Activated T-cell treated with anti-CD3 and anti-CD28 coated beads for 24 hours (primary cell): ENCODE results near the gene RPL29.
"Not testable (repeated sequence)": the region's sequence is repeated elsewhere in the genome, so short reads cannot be mapped to it uniquely, and the experiment has no call there.

Experiments used
- DNase-seq: peaks from one replicate; pipeline ENCODE4 v3.0.0-alpha.2; 2020; ENCODE audit warnings: low read depth

Gene RPL29

GRCh38 chr3:52005571-52005986 lies 9.9 kb upstream of the RPL29 start:
- no peak for DNase-seq

- DNase-seq = no peak
Measured at GRCh38 chr3:52004906-52005395, 9.3 kb upstream of the RPL29 start.

GRCh38 chr3:52004163-52004787 lies 8.6 kb upstream of the RPL29 start:
- DNase-seq = no peak

- no peak for DNase-seq
Measured at GRCh38 chr3:52002748-52003147, 7.1 kb upstream of the RPL29 start.

GRCh38 chr3:52001443-52001974 lies 5.8 kb upstream of the RPL29 start:
- peak; percentile 78 for DNase-seq

- DNase-seq = no peak
Measured at GRCh38 chr3:51999846-52000245, 4.2 kb upstream of the RPL29 start.

GRCh38 chr3:51998774-51999173 lies 3.1 kb upstream of the RPL29 start:
- DNase-seq = no peak

- no peak for DNase-seq
Measured at GRCh38 chr3:51997935-51998596, 2.4 kb upstream of the RPL29 start.

- no peak for DNase-seq
Measured at GRCh38 chr3:51997172-51997571, 1.5 kb upstream of the RPL29 start.

GRCh38 chr3:51994530-51994929 lies 1.2 kb downstream of the RPL29 start:
- DNase-seq = no peak

GRCh38 chr3:51993657-51994056 lies 2.0 kb downstream of the RPL29 start:
- not testable (repeated sequence) for DNase-seq

- no peak for DNase-seq
Measured at GRCh38 chr3:51992017-51992682, 3.5 kb downstream of the RPL29 start.

GRCh38 chr3:51990501-51990971 lies 5.2 kb downstream of the RPL29 start:
- not testable (repeated sequence) for DNase-seq

GRCh38 chr3:51988286-51989146 lies 7.2 kb downstream of the RPL29 start:
- DNase-seq = no peak

- no peak for DNase-seq
Measured at GRCh38 chr3:51987568-51987967, 8.1 kb downstream of the RPL29 start.

GRCh38 chr3:51986010-51986947 lies 9.4 kb downstream of the RPL29 start:
- no peak for DNase-seq

- DNase-seq = no peak
Measured at GRCh38 chr3:51985063-51985462, 10.6 kb downstream of the RPL29 start.

- no peak for DNase-seq
Measured at GRCh38 chr3:51984269-51984647, 11.4 kb downstream of the RPL29 start.

- DNase-seq = no peak
Measured at GRCh38 chr3:51983578-51984268, 12.0 kb downstream of the RPL29 start.
